Measurements from ENCODE around the gene CNOT3.

DNA sequence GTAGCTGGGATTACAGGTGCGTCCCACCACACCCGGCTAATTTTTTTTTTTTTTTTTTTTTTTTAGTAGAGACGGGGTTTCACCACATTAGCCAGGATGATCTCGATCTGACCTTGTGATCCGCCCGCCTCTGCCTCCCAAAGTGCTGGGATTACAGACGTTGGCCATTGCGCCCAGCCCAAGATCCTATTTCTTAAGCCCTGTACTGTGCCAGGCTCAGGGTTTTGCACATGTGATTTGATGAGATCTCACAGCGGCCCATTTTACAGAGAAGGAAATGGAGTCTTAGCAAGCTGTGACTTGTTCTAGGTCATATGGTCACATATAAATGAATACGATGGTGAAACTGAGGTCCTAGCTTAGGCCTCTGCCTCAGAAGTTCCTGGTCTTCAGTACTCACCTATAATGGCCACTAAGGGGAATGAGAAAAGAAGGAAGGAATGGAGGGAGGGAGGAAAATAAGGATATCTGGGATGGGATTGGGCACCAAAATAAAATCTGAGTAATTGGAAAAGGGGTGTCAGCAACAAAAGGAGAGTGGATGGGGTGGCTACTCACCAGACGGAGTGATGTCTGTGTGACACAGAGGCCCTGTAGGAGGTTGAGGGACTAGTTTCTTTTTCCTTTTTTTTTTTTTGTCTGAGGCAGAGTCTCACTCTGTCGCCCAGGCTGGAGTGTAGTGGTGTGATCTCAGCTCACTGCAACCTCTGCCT lies 38.2 kb upstream of the CNOT3 start:
- TF ChIP-seq, protein P1, sequence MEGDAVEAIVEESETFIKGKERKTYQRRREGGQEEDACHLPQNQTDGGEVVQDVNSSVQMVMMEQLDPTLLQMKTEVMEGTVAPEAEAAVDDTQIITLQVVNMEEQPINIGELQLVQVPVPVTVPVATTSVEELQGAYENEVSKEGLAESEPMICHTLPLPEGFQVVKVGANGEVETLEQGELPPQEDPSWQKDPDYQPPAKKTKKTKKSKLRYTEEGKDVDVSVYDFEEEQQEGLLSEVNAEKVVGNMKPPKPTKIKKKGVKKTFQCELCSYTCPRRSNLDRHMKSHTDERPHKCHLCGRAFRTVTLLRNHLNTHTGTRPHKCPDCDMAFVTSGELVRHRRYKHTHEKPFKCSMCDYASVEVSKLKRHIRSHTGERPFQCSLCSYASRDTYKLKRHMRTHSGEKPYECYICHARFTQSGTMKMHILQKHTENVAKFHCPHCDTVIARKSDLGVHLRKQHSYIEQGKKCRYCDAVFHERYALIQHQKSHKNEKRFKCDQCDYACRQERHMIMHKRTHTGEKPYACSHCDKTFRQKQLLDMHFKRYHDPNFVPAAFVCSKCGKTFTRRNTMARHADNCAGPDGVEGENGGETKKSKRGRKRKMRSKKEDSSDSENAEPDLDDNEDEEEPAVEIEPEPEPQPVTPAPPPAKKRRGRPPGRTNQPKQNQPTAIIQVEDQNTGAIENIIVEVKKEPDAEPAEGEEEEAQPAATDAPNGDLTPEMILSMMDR (IDR thresholded peaks at IDR 0.05; ENCODE audit: poor library complexity): no peak
- TF ChIP-seq EZH2phosphoT487 (IDR thresholded peaks at IDR 0.05; ENCODE audit: low read depth, severe bottlenecking, unreplicated experiment) (no peak), EZH2 (IDR thresholded peaks at IDR 0.05; ENCODE audit: borderline replicate concordance) (no peak)
